Adrenal gland (tissue), 12 donors: ENCODE results near the gene PAPLN. TPM values are rescaled to one million over a fixed set of nuclear protein-coding genes. Genes with fewer than 3 reads are reported as not detected.

Source experiments
- DNase-seq, 7 donors: peaks; one replicate each; pipeline ENCODE4 v3.0.0-alpha.2; 2019 to 2020
- H3K27ac ChIP-seq, 5 donors: fragments of 200-600 bp; sonication (generic) in 4 of 5; 1 replicate in 3 of 5; 2 replicates in 2 of 5; pipeline versions ENCODE4 v1.5.1 to v1.8.0; 2016 to 2020; ENCODE audit warnings: mild to moderate bottlenecking in 1 of 5
- H3K27me3 ChIP-seq: fragments of 200-600 bp; 2 replicates; pipeline ENCODE4 v1.8.0; 2021
- H3K36me3 ChIP-seq, 2 donors: fragments of 200-600 bp; replicated peaks in 1 of 2; 1 replicate in 1 of 2; 2 replicates in 1 of 2; pipeline versions ENCODE4 v1.5.1 to v1.8.0; 2018 to 2022
- H3K4me1 ChIP-seq, 2 donors: fragments of 200-600 bp; replicated peaks in 1 of 2; 1 replicate in 1 of 2; 2 replicates in 1 of 2; pipeline versions ENCODE4 v1.5.1 to v1.8.0; 2018 to 2021
- H3K4me3 ChIP-seq, 4 donors: fragments of 200-600 bp; sonication (generic) in 3 of 4; one replicate each; pipeline ENCODE4 v1.5.1; 2016 to 2018
- H3K9me3 ChIP-seq, 3 donors: fragments of 200-600 bp; sonication (generic) in 1 of 3; replicated peaks in 1 of 3; 1 replicate in 2 of 3; 2 replicates in 1 of 3; pipeline versions ENCODE4 v1.5.1 to v1.8.0; 2016 to 2021
- POLR2A ChIP-seq, 2 donors: fragments of 450-650 bp; IDR thresholded peaks; one replicate each; pipeline ENCODE4 v1.6.1; 2017; ENCODE audit warnings: antibody characterized with exemption in 2 of 2, mild to moderate bottlenecking in 2 of 2, moderate library complexity in 1 of 2
- WGBS, 4 donors: extraction: QIAGEN DNeasy Blood & Tissue Kit in 2 of 4; methylation state at CpG; one replicate each; pipeline versions ENCODE4 v1.1.5 to v1.1.7; 2013 to 2017; 5-methylcytosine and 5-hydroxymethylcytosine counted together
- intact Hi-C, 2 donors: fragments of 100-400 bp; cut with DNase I; formaldehyde crosslinking; loops; one replicate each; pipeline versions ENCODE4 v1.14.1 to v1.15.0; 2022 to 2023
- polyA plus RNA-seq, 3 donors: library from polyadenylated mRNA; stranded (reverse); fragments of 200-250 nt in 2 of 3; fragments of 350-450 nt in 1 of 3; fragmentation: Illumina TruSeq in 1 of 3; extraction: RNeasy Lipid Tissue Mini Kit (QIAGEN cat#74804) in 1 of 3; gene quantifications; one replicate each; pipeline ENCODE4 v1.2.3, GENCODE V29; 2013 to 2014
- total RNA-seq, 9 donors: library from RNA; depleted of rRNA in 4 of 9; stranded (reverse); fragments of >200 nt in 4 of 9; fragments of 120-200 nt in 1 of 9; fragmentation: NEBNext Ultra II Directional in 1 of 9; extraction: Animal tissue kit (Norgen Biotek cat#: 25700) in 1 of 9; gene quantifications; one replicate each; pipeline versions ENCODE4 v1.1.0 to v1.2.4, GENCODE V29; 2013 to 2023
- TF ChIP-seq, protein P1 (sequence below), 6 experiments: fragments of 450-650 bp in 4 of 6; fragments of 200-600 bp in 2 of 6; sonication (generic) in 1 of 6; IDR thresholded peaks; 1 replicate in 5 of 6; 2 replicates in 1 of 6; pipeline versions ENCODE4 v1.5.1 to v1.8.0; 2016 to 2021; ENCODE audit warnings: antibody characterized with exemption in 6 of 6, mild to moderate bottlenecking in 2 of 6, moderate library complexity in 1 of 6
- donor health status: healthy with polysubstance abuse.
- donor health status: Bipolar disorder and iron deficiency.
- donor health status: DM: yes; HTN: yes; CAD: no.
- donor health status: DM: no; HTN: no; CAD: no.
- donor health status: DM: no; HTN: no; CAD: no.
- donor health status: DM: yes; HTN: yes; CAD: no.

PAPLN gene
- total and polyA plus RNA-seq, 12 donors: 4.2 to 33.6 (median 12.5) TPM

DNA sequence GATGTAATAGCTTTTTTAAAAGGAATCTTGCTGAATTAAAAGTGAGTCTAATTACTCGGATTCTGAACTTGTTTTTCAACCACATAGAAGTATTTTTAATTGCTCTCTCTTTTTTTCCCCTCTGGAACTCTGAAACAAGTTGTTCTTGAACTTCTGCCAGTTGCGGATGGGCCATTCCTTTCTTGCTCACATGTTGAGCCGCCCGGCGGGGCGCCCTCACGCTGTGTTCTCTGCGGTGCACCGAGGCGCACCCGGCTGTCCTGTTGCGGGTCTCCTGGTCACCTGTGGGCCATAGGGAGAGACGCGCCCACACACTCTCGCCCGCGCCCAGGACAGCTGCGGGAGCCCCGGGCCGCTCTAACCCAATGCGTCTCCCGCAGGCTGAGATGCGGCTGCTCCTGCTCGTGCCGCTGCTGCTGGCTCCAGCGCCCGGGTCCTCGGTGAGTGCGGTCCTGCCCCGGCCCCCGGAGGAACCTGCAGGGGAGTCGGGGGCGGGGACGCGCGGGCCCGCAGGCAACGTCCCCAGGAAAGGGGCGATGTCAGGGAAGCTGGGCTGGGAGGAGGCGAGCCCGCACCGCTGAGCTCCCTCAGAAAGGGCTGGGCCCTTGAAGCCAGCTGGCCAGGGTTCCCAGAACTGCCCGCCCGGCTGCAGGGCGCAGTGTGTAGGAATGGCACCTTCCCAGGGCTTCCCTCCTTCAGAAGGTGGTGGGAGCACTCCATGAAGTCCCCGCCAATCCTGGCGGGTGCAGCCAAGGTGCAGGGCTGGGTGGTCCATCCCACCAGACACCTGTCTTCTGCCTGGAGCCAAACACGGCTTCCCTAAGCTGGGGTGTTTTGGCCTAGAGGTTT is 2.3 kb downstream of the PAPLN start:
- WGBS, 4 donors: 10 to 51% (median 18%) methylated on average over 9 to 48 of the region's 48 CpGs
- Histone ChIP-seq H3K9me3 (no peaks in the 10 kb centered on the region), H3K4me3 (peak overlapping the region in 1 of 4 donors; percentile 48), H3K36me3 (no peaks in the 10 kb centered on the region), H3K27ac (peak overlapping the region in 1 of 5 donors; percentile 19), H3K4me1 (peaks cover 21 to 39% of the 10 kb centered on the region in 2 donors), H3K27me3 (peaks cover 7% of the 10 kb centered on the region)
- intact Hi-C loops: no loop called here
- TF ChIP-seq, protein P1, sequence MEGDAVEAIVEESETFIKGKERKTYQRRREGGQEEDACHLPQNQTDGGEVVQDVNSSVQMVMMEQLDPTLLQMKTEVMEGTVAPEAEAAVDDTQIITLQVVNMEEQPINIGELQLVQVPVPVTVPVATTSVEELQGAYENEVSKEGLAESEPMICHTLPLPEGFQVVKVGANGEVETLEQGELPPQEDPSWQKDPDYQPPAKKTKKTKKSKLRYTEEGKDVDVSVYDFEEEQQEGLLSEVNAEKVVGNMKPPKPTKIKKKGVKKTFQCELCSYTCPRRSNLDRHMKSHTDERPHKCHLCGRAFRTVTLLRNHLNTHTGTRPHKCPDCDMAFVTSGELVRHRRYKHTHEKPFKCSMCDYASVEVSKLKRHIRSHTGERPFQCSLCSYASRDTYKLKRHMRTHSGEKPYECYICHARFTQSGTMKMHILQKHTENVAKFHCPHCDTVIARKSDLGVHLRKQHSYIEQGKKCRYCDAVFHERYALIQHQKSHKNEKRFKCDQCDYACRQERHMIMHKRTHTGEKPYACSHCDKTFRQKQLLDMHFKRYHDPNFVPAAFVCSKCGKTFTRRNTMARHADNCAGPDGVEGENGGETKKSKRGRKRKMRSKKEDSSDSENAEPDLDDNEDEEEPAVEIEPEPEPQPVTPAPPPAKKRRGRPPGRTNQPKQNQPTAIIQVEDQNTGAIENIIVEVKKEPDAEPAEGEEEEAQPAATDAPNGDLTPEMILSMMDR (IDR thresholded peaks at IDR 0.05): no peak
- no peak for TF ChIP-seq POLR2A (IDR thresholded peaks at IDR 0.05)
- DNase-seq: peak; percentile 40 to 67 (median 59)

DNA sequence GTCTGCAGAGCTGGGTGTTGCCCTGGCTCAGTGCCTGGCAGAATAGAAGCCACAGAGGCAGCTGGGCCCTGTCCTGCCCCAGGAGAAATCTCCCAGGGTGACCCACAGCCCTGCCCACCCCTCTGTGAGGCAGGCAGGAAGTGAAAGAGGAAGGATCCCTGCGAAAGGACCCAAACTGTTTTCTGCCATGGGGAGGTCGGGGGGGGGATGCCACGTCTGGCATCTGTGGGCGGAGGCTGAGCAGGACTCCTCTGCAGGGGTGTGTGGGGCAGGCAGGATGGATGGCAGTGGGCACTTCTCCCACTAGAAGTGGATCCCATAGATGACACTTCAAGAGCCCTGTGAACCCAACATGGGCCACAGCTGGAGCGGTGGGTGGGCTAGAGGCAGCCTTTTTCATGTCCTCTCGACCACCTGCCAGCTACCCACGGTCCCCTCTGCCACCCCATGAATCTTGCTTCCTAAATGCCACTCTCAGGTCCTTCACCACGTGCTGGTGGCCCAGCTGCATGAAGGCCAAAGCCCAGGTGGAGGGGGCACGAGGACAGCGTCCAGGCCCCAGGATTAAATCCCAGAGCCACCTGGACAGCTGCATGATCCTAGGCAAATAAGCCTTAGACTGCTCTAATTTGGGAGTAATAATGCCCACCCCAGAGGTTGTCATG is 3.6 kb downstream of the PAPLN start:
- peaks cover 7% of the 10 kb centered on the region for H3K27me3 ChIP-seq
- peak in 1 of 7 donors; percentile 22 for DNase-seq
- H3K4me3 ChIP-seq: no peak overlapping the region
- no peaks in the 10 kb centered on the region for H3K9me3 ChIP-seq
- TF ChIP-seq POLR2A (IDR thresholded peaks at IDR 0.05): no peak
- TF ChIP-seq, protein P1 (IDR thresholded peaks at IDR 0.05): no peak
- 65 to 83% (median 69%) methylated on average over 6 to 10 of the region's 10 CpGs for WGBS, 4 donors
- no peaks in the 10 kb centered on the region for H3K36me3 ChIP-seq
- H3K4me1 ChIP-seq: peaks cover 21 to 42% of the 10 kb centered on the region in 2 donors
- H3K27ac ChIP-seq: peak overlapping the region in 1 of 5 donors; percentile 27
- intact Hi-C loops: no loop called here

DNA sequence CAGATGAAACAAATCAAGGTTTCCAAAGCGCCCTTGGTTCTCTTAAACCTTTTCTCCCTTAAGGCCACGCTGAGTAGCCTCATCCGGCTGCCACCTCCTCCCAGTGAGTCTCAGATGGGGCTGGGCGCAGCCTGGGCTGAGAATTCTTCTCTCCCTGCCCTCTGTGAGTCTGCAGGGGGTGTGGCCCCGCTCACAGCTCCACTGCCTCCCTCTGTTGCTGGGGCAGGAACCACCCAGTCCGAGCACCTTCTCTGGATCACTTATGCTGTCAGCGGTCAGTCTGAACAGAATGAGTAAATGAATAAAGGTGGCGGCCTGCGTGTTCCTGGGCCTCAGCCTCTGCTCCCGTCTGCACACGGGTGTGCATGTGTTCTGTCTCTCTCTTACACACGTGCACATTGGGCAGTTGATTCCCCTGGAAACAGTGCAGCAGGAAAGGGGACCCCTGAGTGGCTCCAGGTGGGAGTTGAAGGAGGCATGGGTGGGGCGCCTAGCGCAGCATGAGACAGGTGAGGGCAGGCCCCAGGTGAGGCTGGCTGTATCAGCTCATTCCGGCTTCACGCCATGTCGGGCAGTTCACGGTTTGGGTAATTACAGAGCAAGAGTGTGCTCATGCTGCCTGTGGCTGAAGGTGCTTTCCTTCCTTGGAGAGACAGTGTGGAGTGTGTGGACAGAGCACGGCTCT is 4.3 kb downstream of the PAPLN start:
- no peak for DNase-seq
- no peak for TF ChIP-seq POLR2A (IDR thresholded peaks at IDR 0.05)
- TF ChIP-seq, protein P1 (IDR thresholded peaks at IDR 0.05): no peak
- Histone ChIP-seq H3K36me3 (no peaks in the 10 kb centered on the region), H3K4me3 (no peak overlapping the region), H3K4me1 (peaks cover 21 to 42% of the 10 kb centered on the region in 2 donors), H3K27me3 (peaks cover 7% of the 10 kb centered on the region), H3K27ac (peak overlapping the region in 1 of 5 donors; percentile 27), H3K9me3 (no peaks in the 10 kb centered on the region)
- intact Hi-C loops: no loop called here
- 85 to 91% (median 88%) methylated on average over 15 to 19 of the region's 19 CpGs for WGBS, 4 donors

DNA sequence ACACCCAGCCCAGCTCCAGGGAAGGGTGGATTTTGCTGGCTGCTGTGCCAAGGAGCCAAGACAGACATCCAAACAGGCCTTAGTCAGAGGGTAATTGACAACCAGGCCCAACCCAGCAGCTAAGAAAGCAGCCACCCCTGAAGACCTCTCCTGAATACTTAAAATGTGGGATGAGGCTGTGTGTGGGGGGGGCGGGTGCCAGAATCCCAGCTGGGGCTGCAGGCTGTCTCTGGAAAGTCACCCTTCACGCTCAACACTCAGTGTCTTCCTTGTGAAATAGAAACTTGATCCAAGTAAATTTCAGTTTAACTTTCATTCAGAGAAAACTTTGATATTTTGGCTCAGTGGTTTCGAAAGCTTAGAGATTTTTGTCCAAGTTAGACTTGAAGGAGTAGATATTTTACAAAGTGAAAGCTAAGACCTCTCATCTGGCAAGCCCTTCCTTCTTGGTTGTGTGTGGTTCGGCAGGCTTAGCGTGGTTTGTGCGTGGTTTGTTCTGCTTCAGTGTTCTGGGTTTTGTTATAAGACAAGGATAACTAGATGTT is 5.1 kb downstream of the PAPLN start:
- H3K27me3 ChIP-seq: peaks cover 7% of the 10 kb centered on the region
- 59 to 68% (median 63%) methylated on average over 6 of the region's 6 CpGs for WGBS, 4 donors
- H3K9me3 ChIP-seq: no peaks in the 10 kb centered on the region
- no peak for TF ChIP-seq POLR2A (IDR thresholded peaks at IDR 0.05)
- TF ChIP-seq, protein P1 (IDR thresholded peaks at IDR 0.05): no peak
- H3K4me3 ChIP-seq: no peak overlapping the region
- peak overlapping the region in 1 of 5 donors; percentile 40 for H3K27ac ChIP-seq
- intact Hi-C loops: no loop called here
- no peak for DNase-seq
- H3K4me1 ChIP-seq: peaks cover 18 to 35% of the 10 kb centered on the region in 2 donors
- H3K36me3 ChIP-seq: no peaks in the 10 kb centered on the region
